WTC11 (cell line): ENCODE data around the gene CDH18.

ENCODE experiments used
- ESRRA ChIP-seq: sonication (generic); formaldehyde crosslinking; IDR thresholded peaks from 2 replicates; pipeline ENCODE4 v1.8.1; 2022; ENCODE audit warnings: mild to moderate bottlenecking, missing genetic modification reagents, borderline replicate concordance
- FOXP1 ChIP-seq: sonication (generic); formaldehyde crosslinking; IDR thresholded peaks from 2 replicates; pipeline ENCODE4 v1.8.0; 2022; ENCODE audit warnings: missing genetic modification reagents, mild to moderate bottlenecking, moderate library complexity, borderline replicate concordance
- JUN ChIP-seq: sonication (generic); formaldehyde crosslinking; IDR thresholded peaks from 2 replicates; pipeline ENCODE4 v1.8.0; 2023; ENCODE audit warnings: mild to moderate bottlenecking, missing genetic modification reagents
- NR3C1 ChIP-seq: sonication (generic); formaldehyde crosslinking; conservative IDR thresholded peaks from 2 replicates; pipeline ENCODE4 v1.8.1; 2023; ENCODE audit warnings: low read depth, mild to moderate bottlenecking, missing genetic modification reagents
- ZNF396 ChIP-seq: fragments of 250-450 bp; sonication (Bioruptor Pico); IDR thresholded peaks from 2 replicates; pipeline ENCODE4 v1.8.0; 2021; ENCODE audit warnings: mild to moderate bottlenecking, moderate library complexity, borderline replicate concordance
- TF ChIP-seq, protein P1 (sequence below): fragments of 200-600 bp; IDR thresholded peaks from 2 replicates; pipeline ENCODE4 v1.8.0; 2022; ENCODE audit warnings: antibody characterized with exemption
- TF ChIP-seq, protein P2 (sequence below): sonication (generic); formaldehyde crosslinking; IDR thresholded peaks from 2 replicates; pipeline ENCODE4 v1.8.1; 2022; ENCODE audit warnings: missing genetic modification reagents, borderline replicate concordance
- TF ChIP-seq, protein P3 (sequence below): sonication (generic); formaldehyde crosslinking; IDR thresholded peaks from 2 replicates; pipeline ENCODE4 v1.8.1; 2023; ENCODE audit warnings: mild to moderate bottlenecking, missing genetic modification reagents, moderate library complexity
- TF ChIP-seq, protein P4 (sequence below): sonication (generic); formaldehyde crosslinking; IDR thresholded peaks from 2 replicates; pipeline ENCODE4 v1.8.0; 2022; ENCODE audit warnings: mild to moderate bottlenecking, missing genetic modification reagents

DNA sequence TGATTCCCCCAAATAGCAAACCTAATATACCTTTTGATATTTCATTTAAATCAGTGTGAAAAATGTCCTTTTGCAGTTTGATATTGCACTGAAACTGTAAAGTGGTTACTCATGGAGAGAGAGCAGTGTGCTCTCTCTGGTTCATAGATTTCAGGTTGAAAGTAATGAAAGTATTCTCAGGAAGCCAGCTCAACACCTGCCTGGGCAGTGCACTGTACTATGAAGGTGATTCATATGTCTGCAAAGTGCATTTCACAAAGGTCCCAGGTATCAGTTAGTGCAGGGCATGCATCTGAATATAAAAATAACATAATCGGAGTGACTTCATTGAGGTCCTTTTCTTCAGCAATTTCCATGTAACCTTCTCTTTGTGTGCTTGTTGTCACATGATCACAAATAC lies 274.3 kb downstream of the CDH18 start:
- TF ChIP-seq, protein P1, sequence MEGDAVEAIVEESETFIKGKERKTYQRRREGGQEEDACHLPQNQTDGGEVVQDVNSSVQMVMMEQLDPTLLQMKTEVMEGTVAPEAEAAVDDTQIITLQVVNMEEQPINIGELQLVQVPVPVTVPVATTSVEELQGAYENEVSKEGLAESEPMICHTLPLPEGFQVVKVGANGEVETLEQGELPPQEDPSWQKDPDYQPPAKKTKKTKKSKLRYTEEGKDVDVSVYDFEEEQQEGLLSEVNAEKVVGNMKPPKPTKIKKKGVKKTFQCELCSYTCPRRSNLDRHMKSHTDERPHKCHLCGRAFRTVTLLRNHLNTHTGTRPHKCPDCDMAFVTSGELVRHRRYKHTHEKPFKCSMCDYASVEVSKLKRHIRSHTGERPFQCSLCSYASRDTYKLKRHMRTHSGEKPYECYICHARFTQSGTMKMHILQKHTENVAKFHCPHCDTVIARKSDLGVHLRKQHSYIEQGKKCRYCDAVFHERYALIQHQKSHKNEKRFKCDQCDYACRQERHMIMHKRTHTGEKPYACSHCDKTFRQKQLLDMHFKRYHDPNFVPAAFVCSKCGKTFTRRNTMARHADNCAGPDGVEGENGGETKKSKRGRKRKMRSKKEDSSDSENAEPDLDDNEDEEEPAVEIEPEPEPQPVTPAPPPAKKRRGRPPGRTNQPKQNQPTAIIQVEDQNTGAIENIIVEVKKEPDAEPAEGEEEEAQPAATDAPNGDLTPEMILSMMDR: no peak
- TF ChIP-seq ESRRA (CRISPR knock-in tag) (no peak), NR3C1 (CRISPR knock-in tag) (no peak), JUN (CRISPR knock-in tag) (no peak), FOXP1 (no peak), ZNF396 (CRISPR knock-in tag) (no peak)
- TF ChIP-seq, protein P2, sequence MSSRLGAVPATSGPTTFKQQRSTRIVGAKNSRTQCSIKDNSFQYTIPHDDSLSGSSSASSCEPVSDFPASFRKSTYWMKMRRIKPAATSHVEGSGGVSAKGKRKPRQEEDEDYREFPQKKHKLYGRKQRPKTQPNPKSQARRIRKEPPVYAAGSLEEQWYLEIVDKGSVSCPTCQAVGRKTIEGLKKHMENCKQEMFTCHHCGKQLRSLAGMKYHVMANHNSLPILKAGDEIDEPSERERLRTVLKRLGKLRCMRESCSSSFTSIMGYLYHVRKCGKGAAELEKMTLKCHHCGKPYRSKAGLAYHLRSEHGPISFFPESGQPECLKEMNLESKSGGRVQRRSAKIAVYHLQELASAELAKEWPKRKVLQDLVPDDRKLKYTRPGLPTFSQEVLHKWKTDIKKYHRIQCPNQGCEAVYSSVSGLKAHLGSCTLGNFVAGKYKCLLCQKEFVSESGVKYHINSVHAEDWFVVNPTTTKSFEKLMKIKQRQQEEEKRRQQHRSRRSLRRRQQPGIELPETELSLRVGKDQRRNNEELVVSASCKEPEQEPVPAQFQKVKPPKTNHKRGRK (CRISPR knock-in tag): no peak
- TF ChIP-seq, protein P3, sequence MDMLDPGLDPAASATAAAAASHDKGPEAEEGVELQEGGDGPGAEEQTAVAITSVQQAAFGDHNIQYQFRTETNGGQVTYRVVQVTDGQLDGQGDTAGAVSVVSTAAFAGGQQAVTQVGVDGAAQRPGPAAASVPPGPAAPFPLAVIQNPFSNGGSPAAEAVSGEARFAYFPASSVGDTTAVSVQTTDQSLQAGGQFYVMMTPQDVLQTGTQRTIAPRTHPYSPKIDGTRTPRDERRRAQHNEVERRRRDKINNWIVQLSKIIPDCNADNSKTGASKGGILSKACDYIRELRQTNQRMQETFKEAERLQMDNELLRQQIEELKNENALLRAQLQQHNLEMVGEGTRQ (CRISPR knock-in tag): no peak
- TF ChIP-seq, protein P4, sequence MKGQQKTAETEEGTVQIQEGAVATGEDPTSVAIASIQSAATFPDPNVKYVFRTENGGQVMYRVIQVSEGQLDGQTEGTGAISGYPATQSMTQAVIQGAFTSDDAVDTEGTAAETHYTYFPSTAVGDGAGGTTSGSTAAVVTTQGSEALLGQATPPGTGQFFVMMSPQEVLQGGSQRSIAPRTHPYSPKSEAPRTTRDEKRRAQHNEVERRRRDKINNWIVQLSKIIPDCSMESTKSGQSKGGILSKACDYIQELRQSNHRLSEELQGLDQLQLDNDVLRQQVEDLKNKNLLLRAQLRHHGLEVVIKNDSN: no peak
